ENCODE measurements around the gene SMARCD2. TPM values are rescaled to one million over a fixed set of nuclear protein-coding genes. Genes with fewer than 3 reads are reported as not detected.

SMARCD2 gene
- total RNA-seq, 2 donors from 2014 or later, result 68.8 to 82.1 TPM

DNA sequence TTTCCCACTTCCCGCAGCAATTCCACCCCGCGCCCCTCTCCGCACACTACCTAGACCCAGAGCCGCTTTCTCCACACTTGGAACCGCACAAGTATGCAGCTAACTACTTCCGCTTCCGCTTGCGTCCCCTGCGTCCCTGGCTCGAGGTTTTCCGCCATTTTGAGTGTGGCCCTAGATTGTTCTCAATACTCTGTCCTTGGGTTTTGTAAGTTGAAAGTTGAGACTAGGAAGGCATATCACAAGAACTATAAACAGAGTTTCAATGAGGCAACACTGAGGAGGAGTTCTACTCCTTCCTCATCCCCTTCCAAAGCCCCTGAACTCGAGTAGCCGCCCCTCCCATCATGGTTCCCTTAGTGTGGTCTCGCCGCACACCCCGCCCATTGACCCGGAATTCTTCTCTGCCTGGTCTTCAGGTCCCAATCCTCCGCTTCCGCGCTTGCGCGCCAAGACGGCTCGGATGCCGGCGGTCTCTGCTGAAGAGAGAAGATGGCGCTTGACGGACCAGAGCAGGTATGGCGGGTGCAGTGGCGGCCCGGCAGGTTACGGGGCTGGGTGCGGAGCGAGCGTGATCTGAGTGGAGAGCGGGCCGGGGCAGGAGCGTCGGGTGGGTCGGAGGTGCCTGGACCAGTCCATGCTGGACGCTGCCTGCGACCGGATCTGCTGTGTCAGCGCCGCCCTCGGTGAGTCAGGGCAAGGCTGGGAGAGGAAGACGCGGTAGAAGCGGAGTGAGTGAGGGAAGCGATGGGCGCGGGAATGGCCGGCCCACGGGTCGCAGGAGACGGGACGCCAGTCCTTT lies 15.3 kb downstream of the SMARCD2 start, which contains the start of the genes FTSJ3 and PSMC5:
Gene FTSJ3 (minus strand): TSS at position 662 of the 799 bp plus-strand sequence. CDS start 761 bp downstream, outside the sequence.
Gene PSMC5 (plus strand): TSS at position 430 of the 799 bp plus-strand sequence. CDS start 60 bp downstream, at position 490.
- WGBS, 2 experiments (ENCODE audit: insufficient coverage in 1 of 2, insufficient read length in 1 of 2), result 0% methylated on average over 29 to 58 of the region's 58 CpGs
- peak within 1 kb of the TSS; percentile 100 for H3K27ac Mint-ChIP-seq

DNA sequence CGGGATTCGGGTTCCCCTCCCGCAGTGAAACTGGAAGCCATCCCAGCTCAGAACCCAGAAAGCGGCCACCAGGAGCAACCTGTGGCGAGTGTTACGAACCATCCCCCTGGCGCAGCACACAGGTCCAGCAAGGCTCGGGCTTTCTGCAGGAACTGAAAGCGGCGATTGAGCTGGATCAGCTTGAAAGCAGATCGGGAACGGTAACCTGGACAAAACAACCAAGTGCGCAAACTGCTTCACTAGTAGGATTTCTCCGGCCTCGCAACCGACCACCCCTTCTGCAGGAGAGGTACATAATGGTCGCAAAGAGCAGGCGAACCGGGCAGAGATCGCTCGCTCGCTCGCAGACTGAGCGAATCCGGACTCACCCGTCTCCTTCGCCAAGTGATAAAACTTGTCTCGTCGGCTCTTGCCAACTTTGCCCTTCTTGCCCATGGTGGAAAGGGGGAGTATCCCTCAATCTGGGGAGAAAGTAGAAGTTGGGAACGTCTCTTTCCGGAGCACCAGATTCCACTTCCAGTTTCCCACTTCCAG lies 15.9 kb downstream of the SMARCD2 start:
- 2 to 4% methylated on average over 29 to 30 of the region's 31 CpGs for WGBS, 2 experiments (ENCODE audit: insufficient coverage in 1 of 2, insufficient read length in 1 of 2)
- DNase-seq, result peak; percentile 74
- Mint-ChIP-seq H3K9me3 (no peaks in the 10 kb centered on the region), H3K4me1 (peaks cover 17% of the 10 kb centered on the region), H3K27ac (peak overlapping the region; percentile 100), H3K36me3 (ENCODE audit: low read depth) (peaks cover 74% of the 10 kb centered on the region), H3K4me3 (peak overlapping the region; percentile 99), H3K27me3 (ENCODE audit: insufficient read depth) (no peaks in the 10 kb centered on the region)
- Histone ChIP-seq H3K9me3 (ENCODE audit: control insufficient read depth, low read length) (no peaks in the 10 kb centered on the region), H3K9ac (ENCODE audit: extremely low read depth, low read length, poor library complexity, severe bottlenecking) (peak overlapping the region; percentile 92), H3K4me3 (ENCODE audit: low read length) (peak overlapping the region; percentile 90), H3K36me3 (ENCODE audit: control insufficient read depth, insufficient read depth, low read length) (peaks cover 72% of the 10 kb centered on the region), H3K27ac (ENCODE audit: low read depth, low read length) (peak overlapping the region; percentile 2), H3K27me3 (ENCODE audit: control insufficient read depth, insufficient read depth, low read length, poor library complexity, severe bottlenecking) (no peaks in the 10 kb centered on the region), H3K4me1 (ENCODE audit: control insufficient read depth, insufficient read depth, low read length) (no peaks in the 10 kb centered on the region)
- TF ChIP-seq, protein P1, sequence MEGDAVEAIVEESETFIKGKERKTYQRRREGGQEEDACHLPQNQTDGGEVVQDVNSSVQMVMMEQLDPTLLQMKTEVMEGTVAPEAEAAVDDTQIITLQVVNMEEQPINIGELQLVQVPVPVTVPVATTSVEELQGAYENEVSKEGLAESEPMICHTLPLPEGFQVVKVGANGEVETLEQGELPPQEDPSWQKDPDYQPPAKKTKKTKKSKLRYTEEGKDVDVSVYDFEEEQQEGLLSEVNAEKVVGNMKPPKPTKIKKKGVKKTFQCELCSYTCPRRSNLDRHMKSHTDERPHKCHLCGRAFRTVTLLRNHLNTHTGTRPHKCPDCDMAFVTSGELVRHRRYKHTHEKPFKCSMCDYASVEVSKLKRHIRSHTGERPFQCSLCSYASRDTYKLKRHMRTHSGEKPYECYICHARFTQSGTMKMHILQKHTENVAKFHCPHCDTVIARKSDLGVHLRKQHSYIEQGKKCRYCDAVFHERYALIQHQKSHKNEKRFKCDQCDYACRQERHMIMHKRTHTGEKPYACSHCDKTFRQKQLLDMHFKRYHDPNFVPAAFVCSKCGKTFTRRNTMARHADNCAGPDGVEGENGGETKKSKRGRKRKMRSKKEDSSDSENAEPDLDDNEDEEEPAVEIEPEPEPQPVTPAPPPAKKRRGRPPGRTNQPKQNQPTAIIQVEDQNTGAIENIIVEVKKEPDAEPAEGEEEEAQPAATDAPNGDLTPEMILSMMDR (conservative IDR thresholded peaks at IDR 0.05), result peak; percentile 34

More for the DNA sequence above, 15.3 kb downstream of the SMARCD2 start, which contains the start of the genes FTSJ3 and PSMC5:
- TF ChIP-seq, protein P1 (conservative IDR thresholded peaks at IDR 0.05), result peak; percentile 70
- Mint-ChIP-seq H3K4me1 (peaks cover 17% of the 10 kb centered on the region), H3K27me3 (ENCODE audit: insufficient read depth) (no peaks in the 10 kb centered on the region), H3K36me3 (ENCODE audit: low read depth) (peaks cover 74% of the 10 kb centered on the region), H3K9me3 (no peaks in the 10 kb centered on the region), H3K4me3 (peak within 1 kb of the TSS; percentile 99)
- H3K9me3 ChIP-seq (ENCODE audit: control insufficient read depth, low read length), result no peaks in the 10 kb centered on the region
- peak within 1 kb of the TSS; percentile 90 for H3K4me3 ChIP-seq (ENCODE audit: low read length)
- no peaks in the 10 kb centered on the region for H3K27me3 ChIP-seq (ENCODE audit: control insufficient read depth, insufficient read depth, low read length, poor library complexity, severe bottlenecking)
- peak within 1 kb of the TSS; percentile 92 for H3K9ac ChIP-seq (ENCODE audit: extremely low read depth, low read length, poor library complexity, severe bottlenecking)
- no peaks in the 10 kb centered on the region for H3K4me1 ChIP-seq (ENCODE audit: control insufficient read depth, insufficient read depth, low read length)
- DNase-seq, result peak; percentile 99
- H3K36me3 ChIP-seq (ENCODE audit: control insufficient read depth, insufficient read depth, low read length), result peaks cover 72% of the 10 kb centered on the region
- peak within 1 kb of the TSS; percentile 96 for H3K27ac ChIP-seq (ENCODE audit: low read depth, low read length)

DNA sequence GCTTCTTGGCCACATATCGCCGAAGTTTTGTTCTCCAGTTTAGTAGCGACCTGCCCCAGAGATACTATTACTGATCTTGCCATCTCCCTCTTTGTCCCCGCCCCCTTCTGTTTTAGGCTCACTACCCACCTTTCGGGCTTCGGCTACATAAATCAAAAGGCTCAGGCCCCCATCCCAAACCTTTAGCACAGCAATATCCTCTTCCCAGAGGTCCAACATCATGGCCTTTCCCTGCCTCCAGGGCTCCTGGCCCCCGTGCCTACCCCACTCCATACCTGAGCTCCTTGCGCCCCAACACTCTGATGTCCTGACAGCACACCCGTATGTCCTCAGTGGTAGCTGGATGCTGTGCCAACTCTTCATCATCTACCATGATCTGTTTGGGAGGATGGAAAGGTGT lies 18.1 kb downstream of the SMARCD2 start:
- H3K27me3 ChIP-seq (ENCODE audit: control insufficient read depth, insufficient read depth, low read length, poor library complexity, severe bottlenecking), result no peaks in the 10 kb centered on the region
- H3K9me3 Mint-ChIP-seq, result no peaks in the 10 kb centered on the region
- H3K4me1 Mint-ChIP-seq, result peaks cover 17% of the 10 kb centered on the region
- H3K27me3 Mint-ChIP-seq (ENCODE audit: insufficient read depth), result no peaks in the 10 kb centered on the region
- DNase-seq, result no peak
- H3K4me1 ChIP-seq (ENCODE audit: control insufficient read depth, insufficient read depth, low read length), result no peaks in the 10 kb centered on the region
- no peak overlapping the region for H3K27ac Mint-ChIP-seq
- WGBS, 2 experiments (ENCODE audit: insufficient coverage in 1 of 2, insufficient read length in 1 of 2), result 94 to 100% methylated on average over 4 to 9 of the region's 9 CpGs
- no peak overlapping the region for H3K4me3 ChIP-seq (ENCODE audit: low read length)
- TF ChIP-seq, protein P1 (conservative IDR thresholded peaks at IDR 0.05), result no peak
- no peak overlapping the region for H3K4me3 Mint-ChIP-seq
- H3K27ac ChIP-seq (ENCODE audit: low read depth, low read length), result no peak overlapping the region
- peaks cover 72% of the 10 kb centered on the region for H3K36me3 ChIP-seq (ENCODE audit: control insufficient read depth, insufficient read depth, low read length)
- peaks cover 71% of the 10 kb centered on the region for H3K36me3 Mint-ChIP-seq (ENCODE audit: low read depth)
- no peak overlapping the region for H3K9ac ChIP-seq (ENCODE audit: extremely low read depth, low read length, poor library complexity, severe bottlenecking)
- H3K9me3 ChIP-seq (ENCODE audit: control insufficient read depth, low read length), result no peaks in the 10 kb centered on the region
